Caco-2 (cell line): ENCODE data around the gene RHEBL1. TPM values are rescaled to one million over a fixed set of nuclear protein-coding genes. Genes with fewer than 3 reads are reported as not detected.

Experiments used
- BruUV-seq: library from RNA; stranded (reverse); fragments of 400-500 nt; replicated peaks from 2 replicates; lab custom pipeline; 2021; lab: Mats Ljungman, UMichigan
- CTCF ChIA-PET: fragments of 300-600 bp; sonication (Branson Sonifier 250); formaldehyde crosslinking; loops from one replicate; lab custom pipeline; 2022; ENCODE audit warnings: antibody characterized with exemption; lab: Charles Lee
- POLR2A ChIA-PET: fragments of 300-600 bp; sonication (Branson Sonifier 250); formaldehyde crosslinking; loops from one replicate; lab custom pipeline; 2022; ENCODE audit warnings: antibody characterized with exemption; lab: Charles Lee
- DNase-seq, 2 experiments: peaks; one replicate each; pipeline versions ENCODE4 v3.0.0 to v3.0.0-alpha.2; 2020 to 2022
- H3K27me3 ChIP-seq: replicated peaks from 2 replicates; pipeline ENCODE4 v1.6.0; 2011; ENCODE audit warnings: low read length; ENCODE audit not compliant: control insufficient read depth, insufficient read depth
- H3K36me3 ChIP-seq: 2 replicates; pipeline ENCODE4 v1.5.1; 2011; ENCODE audit warnings: low read length; ENCODE audit not compliant: control insufficient read depth, insufficient read depth
- H3K4me1 ChIP-seq: fragments of 250-450 bp; sonication (Bioruptor Pico); 2 replicates; pipeline ENCODE4 v1.5.1; 2020; ENCODE audit warnings: mild to moderate bottlenecking
- H3K4me3 ChIP-seq: 2 replicates; pipeline ENCODE4 v1.5.1; 2011; ENCODE audit warnings: low read depth, mild to moderate bottlenecking, control low read depth, low read length
- H3K9me3 ChIP-seq: fragments of 250-450 bp; sonication (Bioruptor Pico); 2 replicates; pipeline ENCODE4 v1.5.1; 2020; ENCODE audit warnings: mild to moderate bottlenecking, moderate library complexity
- H3K27ac Mint-ChIP-seq: one replicate; pipeline ENCODE4 v1.8.0; 2022; ENCODE audit warnings: mixed read lengths; ENCODE audit not compliant: unreplicated experiment
- H3K27me3 Mint-ChIP-seq: one replicate; pipeline ENCODE4 v1.8.0; 2022; ENCODE audit warnings: mixed read lengths; ENCODE audit not compliant: insufficient read depth, unreplicated experiment
- H3K36me3 Mint-ChIP-seq: one replicate; pipeline ENCODE4 v1.8.0; 2022; ENCODE audit warnings: mild to moderate bottlenecking, mixed read lengths; ENCODE audit not compliant: insufficient read depth, unreplicated experiment
- H3K4me1 Mint-ChIP-seq: one replicate; pipeline ENCODE4 v1.8.0; 2022; ENCODE audit warnings: low read depth, mixed read lengths; ENCODE audit not compliant: unreplicated experiment
- H3K4me3 Mint-ChIP-seq: one replicate; pipeline ENCODE4 v1.8.0; 2022; ENCODE audit warnings: mild to moderate bottlenecking, moderate library complexity, mixed read lengths; ENCODE audit not compliant: unreplicated experiment
- H3K9me3 Mint-ChIP-seq: one replicate; pipeline ENCODE4 v1.8.0; 2022; ENCODE audit warnings: mixed read lengths; ENCODE audit not compliant: unreplicated experiment
- CTCF ChIP-seq, 2 experiments: fragments of 200-600 bp in 1 of 2; IDR thresholded peaks; 1 replicate in 1 of 2; 2 replicates in 1 of 2; pipeline versions ENCODE4 v1.5.1 to v1.8.0; 2011 to 2022; ENCODE audit warnings: antibody characterized with exemption in 1 of 2, control low read depth in 1 of 2, inconsistent platforms in 1 of 2, low read depth in 1 of 2, low read length in 1 of 2, mild to moderate bottlenecking in 1 of 2, moderate library complexity in 1 of 2; ENCODE audit not compliant: insufficient read depth in 1 of 2, severe bottlenecking in 1 of 2, unreplicated experiment in 1 of 2
- intact Hi-C: fragments of 100-400 bp; cut with micrococcal nuclease; formaldehyde crosslinking; loops from one replicate; pipeline ENCODE4 v1.10.0; 2022; ENCODE audit not compliant: unreplicated experiment
- total RNA-seq: library from RNA; stranded (reverse); gene quantifications from 2 replicates; pipeline ENCODE4 v1.2.3, GENCODE V29; 2022

RHEBL1 gene
- total RNA-seq, 1 experiment from 2014 or later: 2.5 TPM

- intact Hi-C loops: loop anchor here (2.0 kb wide), 1 partner anchor 38 kb away; no protein-coding TSS in a partner anchor
- H3K4me3 Mint-ChIP-seq: peak overlapping the region; percentile 97
- H3K4me1 Mint-ChIP-seq: peaks cover 18% of the 10 kb centered on the region
- H3K27me3 Mint-ChIP-seq: no peaks in the 10 kb centered on the region
- no peaks in the 10 kb centered on the region for H3K27me3 ChIP-seq
- CTCF ChIA-PET: interaction anchor here (0.5 to 4.4 kb wide), 10 partner anchors 9 to 256 kb away, joined by 3 to 47 read pairs (median 5); partner anchors contain the start of genes DHH and TUBA1B
- H3K9me3 Mint-ChIP-seq: no peaks in the 10 kb centered on the region
- peaks cover 14% of the 10 kb centered on the region for H3K4me1 ChIP-seq
- peak; percentile 59 to 70 for DNase-seq
- POLR2A ChIA-PET: interaction anchor here (0.6 to 1.0 kb wide), 3 partner anchors 22 to 311 kb away, joined by 5 to 6 read pairs (median 5); partner anchors contain the start of gene TUBA1B
- no TSS peak for BruUV-seq
- peaks cover 8% of the 10 kb centered on the region for H3K36me3 Mint-ChIP-seq
- TF ChIP-seq CTCF (IDR thresholded peaks at IDR 0.05; ENCODE audit: insufficient read depth in 1 of 2, low read depth in 1 of 2, low read length in 1 of 2, severe bottlenecking in 1 of 2, unreplicated experiment in 1 of 2): no peak
- peak overlapping the region; percentile 89 for H3K27ac Mint-ChIP-seq
- H3K9me3 ChIP-seq: 0 out of 2 replicates have a peak, but pooled peaks cover 6% of the 10 kb centered on the region
- peak overlapping the region; percentile 77 for H3K4me3 ChIP-seq
- H3K36me3 ChIP-seq: no peaks in the 10 kb centered on the region
Measured at GRCh38 chr12:49108958-49109404, 39.2 kb upstream of the RHEBL1 start.

GRCh38 chr12:49105504-49106084 is 35.8 kb upstream of the RHEBL1 start:
- no peak for TF ChIP-seq CTCF (IDR thresholded peaks at IDR 0.05; ENCODE audit: insufficient read depth in 1 of 2, low read depth in 1 of 2, low read length in 1 of 2, severe bottlenecking in 1 of 2, unreplicated experiment in 1 of 2)
- H3K27me3 ChIP-seq: no peaks in the 10 kb centered on the region
- DNase-seq: no peak
- BruUV-seq: no TSS peak
- ChIA-PET CTCF (interaction anchor here (0.5 to 2.9 kb wide), 5 partner anchors 9 to 466 kb away, joined by 3 to 7 read pairs (median 3); no protein-coding TSS in a partner anchor), POLR2A (no interaction called here)
- H3K4me3 ChIP-seq: no peak overlapping the region
- no peak overlapping the region for H3K4me3 Mint-ChIP-seq
- H3K36me3 Mint-ChIP-seq: peaks cover 11% of the 10 kb centered on the region
- H3K9me3 ChIP-seq: no peaks in the 10 kb centered on the region
- peaks cover 18% of the 10 kb centered on the region for H3K4me1 Mint-ChIP-seq
- H3K27me3 Mint-ChIP-seq: no peaks in the 10 kb centered on the region
- H3K36me3 ChIP-seq: 0 out of 2 replicates have a peak, but pooled peaks cover 2% of the 10 kb centered on the region
- H3K4me1 ChIP-seq: peaks cover 14% of the 10 kb centered on the region
- intact Hi-C loops: no loop called here
- H3K27ac Mint-ChIP-seq: no peak overlapping the region
- no peaks in the 10 kb centered on the region for H3K9me3 Mint-ChIP-seq

- H3K4me3 Mint-ChIP-seq: no peak overlapping the region
- H3K4me3 ChIP-seq: no peak overlapping the region
- no TSS peak for BruUV-seq
- H3K9me3 ChIP-seq: no peaks in the 10 kb centered on the region
- H3K27me3 ChIP-seq: no peaks in the 10 kb centered on the region
- H3K27ac Mint-ChIP-seq: no peak overlapping the region
- peaks cover 16% of the 10 kb centered on the region for H3K36me3 Mint-ChIP-seq
- CTCF ChIA-PET: interaction anchor here (0.5 to 2.9 kb wide), 5 partner anchors 9 to 467 kb away, joined by 3 to 7 read pairs (median 3); no protein-coding TSS in a partner anchor
- no peaks in the 10 kb centered on the region for H3K9me3 Mint-ChIP-seq
- intact Hi-C loops: no loop called here
- H3K27me3 Mint-ChIP-seq: no peaks in the 10 kb centered on the region
- TF ChIP-seq CTCF (IDR thresholded peaks at IDR 0.05; ENCODE audit: insufficient read depth in 1 of 2, low read depth in 1 of 2, low read length in 1 of 2, severe bottlenecking in 1 of 2, unreplicated experiment in 1 of 2): no peak
- H3K36me3 ChIP-seq: 0 out of 2 replicates have a peak, but pooled peaks cover 2% of the 10 kb centered on the region
- no peak for DNase-seq
- POLR2A ChIA-PET: no interaction called here
- peaks cover 14% of the 10 kb centered on the region for H3K4me1 ChIP-seq
- H3K4me1 Mint-ChIP-seq: peaks cover 15% of the 10 kb centered on the region
Measured at GRCh38 chr12:49104822-49105221, 35.0 kb upstream of the RHEBL1 start.
